ENCODE results near the gene A2ML1.
"Not testable (repeated sequence)": the region's sequence is repeated elsewhere in the genome, so short reads cannot be mapped to it uniquely, and the experiment has no call there.

The A2ML1 gene

DNA sequence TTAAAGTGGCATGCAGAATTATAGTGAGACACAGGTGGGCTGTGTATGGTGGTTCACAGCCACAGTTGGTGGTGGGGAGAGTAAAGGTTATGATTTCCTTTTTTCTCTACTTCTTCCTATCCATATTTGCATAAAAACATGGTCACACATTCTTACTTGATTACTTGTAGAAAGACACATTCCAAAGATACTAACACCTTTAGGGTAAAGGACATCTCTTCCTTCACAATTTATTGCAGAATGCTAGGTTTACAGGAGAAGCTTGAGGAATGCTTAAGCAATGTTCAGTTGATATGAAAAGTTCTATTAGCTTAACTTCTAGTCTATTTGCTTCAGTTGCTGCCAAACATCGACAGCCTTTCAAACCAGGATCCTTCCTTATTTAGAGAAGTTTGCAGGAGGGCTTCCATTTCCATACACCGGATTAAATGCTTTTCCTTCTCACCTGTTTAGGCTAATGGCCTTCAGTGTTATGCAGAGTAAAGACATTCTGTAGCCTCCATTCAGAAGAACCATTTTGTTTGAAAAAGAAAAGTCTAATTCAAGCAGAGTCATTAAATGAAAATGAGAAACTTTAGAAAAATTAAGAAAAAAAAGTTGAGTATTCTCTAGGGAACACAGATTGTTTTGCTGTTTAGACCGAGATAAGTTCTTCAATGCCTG is 89.3 kb downstream of the A2ML1 start:
- DNase-seq: no peak

GRCh38 chr12:8912914-8913313 is 90.5 kb downstream of the A2ML1 start:
- no peak for DNase-seq

DNA sequence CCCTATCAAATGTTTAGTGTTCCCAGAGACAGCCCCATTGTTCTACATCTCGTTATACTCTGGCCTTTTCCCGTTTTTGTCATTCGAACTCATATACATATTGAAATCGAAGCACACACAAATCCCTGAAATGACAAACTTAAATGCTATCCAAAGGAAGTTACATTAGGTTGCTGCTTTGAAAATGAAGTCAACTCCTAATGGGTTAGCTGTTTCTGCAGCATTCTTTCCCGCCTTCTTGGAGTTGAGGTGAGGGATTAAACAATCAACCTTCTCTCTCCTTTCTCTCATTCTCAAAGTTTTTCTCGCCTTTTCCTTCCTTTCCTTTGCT is 91.2 kb downstream of the A2ML1 start:
- DNase-seq: no peak

DNA sequence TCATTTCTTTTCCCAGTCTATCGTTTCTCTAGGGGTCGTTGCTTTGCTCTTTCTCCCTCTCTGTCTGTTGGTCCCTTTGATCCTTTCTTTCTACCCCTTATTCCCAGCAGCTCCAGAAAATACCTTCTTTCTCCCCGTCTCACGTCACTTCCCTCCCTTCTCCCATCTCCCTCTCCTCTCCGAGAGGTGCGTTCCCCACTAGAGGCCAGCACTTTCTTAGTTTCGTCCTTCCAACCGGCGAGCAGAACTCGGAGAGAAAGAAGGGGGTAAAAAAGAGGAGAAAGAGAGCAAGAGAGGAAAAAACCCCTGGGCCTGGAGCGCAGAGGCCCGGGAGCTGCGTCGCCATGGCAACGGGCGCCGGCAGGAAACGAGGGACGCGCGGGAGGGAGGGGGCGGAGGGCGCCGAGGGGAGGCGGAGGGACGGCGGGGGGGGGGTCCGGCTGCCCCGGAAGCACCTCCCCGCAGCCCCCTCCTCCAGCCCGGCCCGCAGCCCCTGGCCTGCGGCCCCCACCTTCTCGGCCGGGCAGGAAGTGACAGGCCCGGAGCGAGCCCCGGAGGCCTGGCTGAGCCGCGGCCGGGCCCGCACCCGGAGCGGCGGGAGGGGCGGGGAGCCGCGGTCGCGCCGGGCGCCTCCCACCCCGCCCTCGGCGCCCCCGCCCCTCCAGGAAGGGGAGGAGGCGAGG is 91.8 kb downstream of the A2ML1 start, which contains the start of gene PHC1:
TSS of gene PHC1 (plus strand) at position 477 of the 683 bp plus-strand sequence. CDS start 3,169 bp downstream, outside the sequence.
- DNase-seq: peak; percentile 69

DNA sequence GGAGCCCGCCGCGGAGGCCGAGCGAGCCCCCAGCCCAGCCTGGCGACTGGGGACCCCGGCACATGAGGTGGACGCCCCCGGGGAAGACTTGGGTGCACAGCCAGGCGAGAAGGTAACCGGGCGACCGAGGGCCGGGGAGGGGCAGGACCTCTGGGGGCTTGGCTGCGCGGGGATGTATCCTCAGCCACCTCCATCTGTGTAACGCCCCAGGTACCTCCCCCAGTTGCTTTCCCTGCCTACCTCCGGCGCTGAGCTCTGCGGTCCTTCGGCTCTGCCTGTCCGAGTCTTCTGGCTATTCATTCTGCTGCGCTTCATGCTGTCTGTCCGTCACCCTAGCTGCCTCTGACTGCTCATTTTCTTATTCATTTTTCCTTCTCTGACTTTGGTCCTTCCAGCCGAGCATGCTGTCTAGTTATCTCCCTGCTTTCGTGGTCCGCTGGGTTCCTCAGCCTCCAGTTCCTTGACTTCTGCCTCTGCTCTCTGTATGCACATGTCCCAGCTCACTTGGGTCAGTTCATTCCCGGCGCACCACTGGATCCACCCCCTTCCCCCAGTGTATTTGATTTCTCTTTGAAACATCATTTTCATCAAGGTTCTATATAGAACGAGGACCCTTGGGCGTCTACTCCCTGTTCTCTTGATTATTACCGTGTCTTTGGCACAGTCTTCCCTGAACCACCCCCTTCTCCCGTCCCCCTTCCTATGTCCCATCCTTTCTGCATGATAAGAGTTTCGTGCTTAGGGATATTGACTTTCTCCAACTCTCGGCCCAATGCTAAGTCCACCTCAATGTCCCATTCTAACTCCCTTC is 92.5 kb downstream of the A2ML1 start:
- peak; percentile 64 for DNase-seq

DNA sequence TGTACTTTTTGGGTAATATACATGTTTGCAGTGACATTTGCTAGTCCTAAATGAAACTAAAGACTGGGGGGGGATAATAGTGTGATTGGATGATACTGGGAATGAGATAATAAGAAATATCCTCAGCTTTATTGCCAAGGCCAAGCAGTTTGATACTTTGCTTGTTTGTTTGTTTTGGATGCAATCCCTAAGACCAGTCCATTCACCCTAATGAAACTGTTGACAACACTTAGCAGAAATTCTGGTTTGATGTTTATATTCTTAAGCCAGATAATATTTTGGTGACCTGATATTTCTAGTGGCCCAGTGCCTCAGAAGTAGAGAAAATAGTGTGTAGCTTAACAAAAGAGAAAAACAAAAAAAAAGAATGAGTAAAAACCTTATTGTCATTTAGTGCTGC is 93.7 kb downstream of the A2ML1 start:
- DNase-seq: no peak

DNA sequence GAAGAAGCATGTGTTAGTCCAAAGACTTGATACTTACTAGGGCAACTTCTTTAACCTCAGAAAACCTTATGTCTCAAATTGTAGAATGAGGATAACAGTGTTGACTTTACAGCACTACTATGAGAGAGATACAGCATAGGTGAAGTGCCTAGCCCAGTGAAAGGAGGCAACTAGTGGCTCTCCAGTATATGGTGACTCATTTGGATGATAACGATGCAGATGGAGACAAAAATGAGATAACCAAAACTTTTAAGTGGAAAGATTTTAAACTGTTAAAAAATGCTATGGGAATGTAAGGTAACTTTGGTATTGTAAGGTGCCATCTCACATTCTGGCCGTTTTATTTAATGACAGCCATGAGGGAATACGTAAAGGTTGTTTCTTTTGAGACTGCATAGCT is 94.6 kb downstream of the A2ML1 start:
- DNase-seq: no peak

GRCh38 chr12:8917751-8918150 is 95.3 kb downstream of the A2ML1 start:
- no peak for DNase-seq

DNA sequence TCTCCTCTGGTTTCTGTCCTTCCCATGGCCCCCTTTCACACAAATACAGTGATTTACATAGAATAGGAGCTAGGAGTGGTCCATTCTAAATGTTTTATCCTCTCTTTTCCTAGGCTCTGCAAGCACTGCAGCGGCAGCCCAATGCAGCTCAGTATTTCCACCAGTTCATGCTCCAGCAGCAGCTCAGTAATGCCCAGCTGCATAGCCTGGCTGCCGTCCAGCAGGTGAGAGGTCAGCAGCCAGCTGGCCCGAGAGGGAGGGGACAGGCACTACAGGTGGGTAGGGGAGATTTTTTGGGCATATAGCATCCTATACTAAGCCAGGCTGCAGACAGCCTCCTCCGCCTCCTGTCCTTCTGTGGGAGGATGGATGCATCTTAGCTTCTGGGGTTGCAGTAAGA is 97.2 kb downstream of the A2ML1 start:
- not testable (repeated sequence) for DNase-seq

GRCh38 chr12:8922544-8922943 is 100.1 kb downstream of the A2ML1 start:
- no peak for DNase-seq
